Liver (tissue), 3 donors: ENCODE results near the gene RAD51B.

Source experiments
- FOXA1 ChIP-seq: IDR thresholded peaks from 2 replicates; pipeline ENCODE4 v1.6.1; 2016; ENCODE audit warnings: antibody characterized with exemption
- RAD21 ChIP-seq, 2 donors: IDR thresholded peaks; 2 replicates each; pipeline ENCODE4 v1.6.1; 2016; ENCODE audit warnings: antibody characterized with exemption in 2 of 2, mild to moderate bottlenecking in 2 of 2
- SP1 ChIP-seq: IDR thresholded peaks from 2 replicates; pipeline ENCODE4 v1.6.1; 2018; ENCODE audit warnings: antibody characterized with exemption, mild to moderate bottlenecking
- TAF1 ChIP-seq: conservative IDR thresholded peaks from 2 replicates; pipeline ENCODE4 v1.6.1; 2016; ENCODE audit warnings: antibody characterized with exemption, mild to moderate bottlenecking
- YY1 ChIP-seq: IDR thresholded peaks from 2 replicates; pipeline ENCODE4 v1.6.1; 2016; ENCODE audit warnings: antibody characterized with exemption, mild to moderate bottlenecking
- TF ChIP-seq, protein P1 (sequence below): fragments of 150-350 bp; IDR thresholded peaks from 2 replicates; pipeline ENCODE4 v1.5.1; 2017; ENCODE audit warnings: improper control_type of control experiment, low read depth, low read length; ENCODE audit not compliant: missing input control
- TF ChIP-seq, protein P2 (sequence below): IDR thresholded peaks from 2 replicates; pipeline ENCODE4 v1.6.1; 2016; ENCODE audit warnings: antibody characterized with exemption
- TF ChIP-seq, protein P3 (sequence below): IDR thresholded peaks from 2 replicates; pipeline ENCODE4 v1.6.1; 2016; ENCODE audit warnings: antibody characterized with exemption, mild to moderate bottlenecking
- donor health status: healthy.
- donor health status: healthy.

DNA sequence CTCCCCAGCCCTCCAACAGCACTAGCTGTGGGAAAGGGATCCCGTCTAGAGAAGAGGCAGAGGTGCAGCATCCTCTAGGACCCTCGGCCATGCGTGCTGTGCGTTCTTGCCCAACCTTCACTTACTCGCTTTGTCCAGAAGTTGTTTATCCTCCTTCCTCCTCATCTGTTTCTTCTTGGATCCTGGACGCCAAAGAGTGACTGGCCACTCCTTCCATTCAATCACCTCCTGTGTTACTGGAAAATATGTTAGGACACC, 832.8 kb downstream of the RAD51B start:
- TF ChIP-seq YY1 (no peak), TAF1 (no peak), SP1 (no peak), FOXA1 (no peak), RAD21 (IDR thresholded peaks at IDR 0.05) (no peak)
- TF ChIP-seq, protein P1, sequence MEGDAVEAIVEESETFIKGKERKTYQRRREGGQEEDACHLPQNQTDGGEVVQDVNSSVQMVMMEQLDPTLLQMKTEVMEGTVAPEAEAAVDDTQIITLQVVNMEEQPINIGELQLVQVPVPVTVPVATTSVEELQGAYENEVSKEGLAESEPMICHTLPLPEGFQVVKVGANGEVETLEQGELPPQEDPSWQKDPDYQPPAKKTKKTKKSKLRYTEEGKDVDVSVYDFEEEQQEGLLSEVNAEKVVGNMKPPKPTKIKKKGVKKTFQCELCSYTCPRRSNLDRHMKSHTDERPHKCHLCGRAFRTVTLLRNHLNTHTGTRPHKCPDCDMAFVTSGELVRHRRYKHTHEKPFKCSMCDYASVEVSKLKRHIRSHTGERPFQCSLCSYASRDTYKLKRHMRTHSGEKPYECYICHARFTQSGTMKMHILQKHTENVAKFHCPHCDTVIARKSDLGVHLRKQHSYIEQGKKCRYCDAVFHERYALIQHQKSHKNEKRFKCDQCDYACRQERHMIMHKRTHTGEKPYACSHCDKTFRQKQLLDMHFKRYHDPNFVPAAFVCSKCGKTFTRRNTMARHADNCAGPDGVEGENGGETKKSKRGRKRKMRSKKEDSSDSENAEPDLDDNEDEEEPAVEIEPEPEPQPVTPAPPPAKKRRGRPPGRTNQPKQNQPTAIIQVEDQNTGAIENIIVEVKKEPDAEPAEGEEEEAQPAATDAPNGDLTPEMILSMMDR, result no peak
- TF ChIP-seq, protein P2, sequence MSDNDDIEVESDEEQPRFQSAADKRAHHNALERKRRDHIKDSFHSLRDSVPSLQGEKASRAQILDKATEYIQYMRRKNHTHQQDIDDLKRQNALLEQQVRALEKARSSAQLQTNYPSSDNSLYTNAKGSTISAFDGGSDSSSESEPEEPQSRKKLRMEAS, result no peak
- TF ChIP-seq, protein P3, sequence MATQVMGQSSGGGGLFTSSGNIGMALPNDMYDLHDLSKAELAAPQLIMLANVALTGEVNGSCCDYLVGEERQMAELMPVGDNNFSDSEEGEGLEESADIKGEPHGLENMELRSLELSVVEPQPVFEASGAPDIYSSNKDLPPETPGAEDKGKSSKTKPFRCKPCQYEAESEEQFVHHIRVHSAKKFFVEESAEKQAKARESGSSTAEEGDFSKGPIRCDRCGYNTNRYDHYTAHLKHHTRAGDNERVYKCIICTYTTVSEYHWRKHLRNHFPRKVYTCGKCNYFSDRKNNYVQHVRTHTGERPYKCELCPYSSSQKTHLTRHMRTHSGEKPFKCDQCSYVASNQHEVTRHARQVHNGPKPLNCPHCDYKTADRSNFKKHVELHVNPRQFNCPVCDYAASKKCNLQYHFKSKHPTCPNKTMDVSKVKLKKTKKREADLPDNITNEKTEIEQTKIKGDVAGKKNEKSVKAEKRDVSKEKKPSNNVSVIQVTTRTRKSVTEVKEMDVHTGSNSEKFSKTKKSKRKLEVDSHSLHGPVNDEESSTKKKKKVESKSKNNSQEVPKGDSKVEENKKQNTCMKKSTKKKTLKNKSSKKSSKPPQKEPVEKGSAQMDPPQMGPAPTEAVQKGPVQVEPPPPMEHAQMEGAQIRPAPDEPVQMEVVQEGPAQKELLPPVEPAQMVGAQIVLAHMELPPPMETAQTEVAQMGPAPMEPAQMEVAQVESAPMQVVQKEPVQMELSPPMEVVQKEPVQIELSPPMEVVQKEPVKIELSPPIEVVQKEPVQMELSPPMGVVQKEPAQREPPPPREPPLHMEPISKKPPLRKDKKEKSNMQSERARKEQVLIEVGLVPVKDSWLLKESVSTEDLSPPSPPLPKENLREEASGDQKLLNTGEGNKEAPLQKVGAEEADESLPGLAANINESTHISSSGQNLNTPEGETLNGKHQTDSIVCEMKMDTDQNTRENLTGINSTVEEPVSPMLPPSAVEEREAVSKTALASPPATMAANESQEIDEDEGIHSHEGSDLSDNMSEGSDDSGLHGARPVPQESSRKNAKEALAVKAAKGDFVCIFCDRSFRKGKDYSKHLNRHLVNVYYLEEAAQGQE, result no peak
